HepG2 (cell line): ENCODE measurements around the gene MLLT1. TPM values are rescaled to one million over a fixed set of nuclear protein-coding genes. Genes with fewer than 3 reads are reported as not detected.

ENCODE experiments used
- ATF4 ChIP-seq, 2 experiments: fragments of 450-650 bp in 1 of 2; sonication (generic) in 1 of 2; formaldehyde crosslinking; IDR thresholded peaks; 2 replicates each; pipeline versions ENCODE4 v1.5.0 to v1.8.0; 2020 to 2022; ENCODE audit warnings: mild to moderate bottlenecking in 1 of 2, missing genetic modification reagents in 1 of 2
- GABPB1 ChIP-seq: IDR thresholded peaks from 2 replicates; pipeline ENCODE4 v1.6.1; 2016; ENCODE audit warnings: mild to moderate bottlenecking, missing genetic modification reagents, moderate library complexity, missing compliant biosample characterization
- TERF1 ChIP-seq: sonication (generic); formaldehyde crosslinking; IDR thresholded peaks from 2 replicates; pipeline ENCODE4 v1.8.0; 2022; ENCODE audit warnings: mild to moderate bottlenecking, missing genetic modification reagents, moderate library complexity
- THAP8 ChIP-seq: sonication (generic); formaldehyde crosslinking; IDR thresholded peaks from 2 replicates; pipeline ENCODE4 v1.5.1; 2020; ENCODE audit warnings: missing genetic modification reagents, mild to moderate bottlenecking, borderline replicate concordance
- TIGD3 ChIP-seq: sonication (generic); formaldehyde crosslinking; IDR thresholded peaks from 2 replicates; pipeline ENCODE4 v1.5.1; 2020; ENCODE audit warnings: mild to moderate bottlenecking, missing genetic modification reagents, borderline replicate concordance
- ZC3H13 ChIP-seq: sonication (generic); formaldehyde crosslinking; IDR thresholded peaks from 2 replicates; pipeline ENCODE4 v1.8.1; 2023; ENCODE audit warnings: mild to moderate bottlenecking, missing genetic modification reagents, moderate library complexity
- ZNF180 ChIP-seq: sonication (generic); formaldehyde crosslinking; IDR thresholded peaks from 2 replicates; pipeline ENCODE4 v1.4.0; 2020; ENCODE audit warnings: low read depth, missing genetic modification reagents, borderline replicate concordance
- ZNF407 ChIP-seq: sonication (generic); formaldehyde crosslinking; IDR thresholded peaks from one replicate; pipeline ENCODE4 v1.5.1; 2020; ENCODE audit warnings: mild to moderate bottlenecking, missing genetic modification reagents; ENCODE audit errors: not compliant biosample characterization
- ZNF784 ChIP-seq: sonication (generic); formaldehyde crosslinking; IDR thresholded peaks from 2 replicates; pipeline ENCODE4 v1.5.1; 2020; ENCODE audit warnings: missing genetic modification reagents, mild to moderate bottlenecking, borderline replicate concordance
- polyA plus RNA-seq, 8 experiments: library from polyadenylated mRNA; depleted of rRNA in 3 of 8; stranded (reverse) in 7 of 8; unstranded in 1 of 8; fragments of >200 nt; fragmentation: Illumina TruSeq in 4 of 8; extraction: Trizol in 4 of 8; gene quantifications; 2 replicates each; pipeline versions ENCODE4 v1.2.1 to v1.2.3, GENCODE V29; 2011 to 2016; ENCODE audit warnings: low read depth in 4 of 8, missing spikeins in 1 of 8, mixed read lengths in 1 of 8; ENCODE audit not compliant: insufficient read depth in 1 of 8
- total RNA-seq, 5 experiments: library from RNA; depleted of rRNA; stranded (reverse); fragments of >200 nt; fragmentation: Illumina TruSeq; extraction: Trizol; gene quantifications; 2 replicates each; pipeline ENCODE4 v1.2.3, GENCODE V29; 2016; ENCODE audit warnings: low read depth in 1 of 5

MLLT1 gene
- total and polyA plus RNA-seq, 2 of the 13 experiments (the other 11 are each of a cell fraction or from before 2014, with no cell fraction given): 11.7 to 12.2 TPM

- no peak for TF ChIP-seq ZNF784
- no peak for TF ChIP-seq THAP8 (CRISPR knock-in tag)
- peak; percentile 59 for TF ChIP-seq GABPB1 (CRISPR knock-in tag)
- TF ChIP-seq ZNF407: no peak
- no peak for TF ChIP-seq ZNF180
- no peak for TF ChIP-seq TERF1
- TF ChIP-seq TIGD3 (CRISPR knock-in tag): no peak
- peak in 1 of 2 experiments; percentile 48; a peak in 1 of 4 replicates for TF ChIP-seq ATF4 (CRISPR knock-in tag; IDR thresholded peaks at IDR 0.05)
- no peak for TF ChIP-seq ZC3H13
Observed at GRCh38 chr19:6273701-6274601, 5.8 kb downstream of the MLLT1 start (continued).
